Measurements from ENCODE around the gene PSG6.
"Not testable (repeated sequence)": the region's sequence is repeated elsewhere in the genome, so short reads cannot be mapped to it uniquely, and the experiment has no call there.

DNA sequence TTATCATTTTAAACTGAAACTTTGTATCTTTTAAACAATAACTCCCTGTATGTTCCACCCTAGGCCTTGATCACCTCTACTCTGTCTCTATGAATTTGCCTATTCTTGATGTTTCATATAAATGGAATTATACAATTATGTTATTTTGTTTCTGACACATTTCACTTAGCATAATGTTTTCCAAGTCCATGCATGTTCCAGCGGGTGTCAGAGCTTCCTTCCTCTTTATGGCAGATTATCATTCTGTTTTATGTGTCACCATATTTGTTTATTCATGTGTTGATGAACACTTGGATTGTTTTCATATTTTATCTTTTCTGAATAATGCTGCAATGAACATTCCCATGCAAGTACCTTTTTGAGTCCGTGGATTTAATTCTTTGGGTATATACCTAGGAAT, 35.0 kb downstream of the PSG6 start:
- not testable (repeated sequence) for TF ChIP-seq POLR2A (IDR thresholded peaks at IDR 0.05)
- TF ChIP-seq, protein P1, sequence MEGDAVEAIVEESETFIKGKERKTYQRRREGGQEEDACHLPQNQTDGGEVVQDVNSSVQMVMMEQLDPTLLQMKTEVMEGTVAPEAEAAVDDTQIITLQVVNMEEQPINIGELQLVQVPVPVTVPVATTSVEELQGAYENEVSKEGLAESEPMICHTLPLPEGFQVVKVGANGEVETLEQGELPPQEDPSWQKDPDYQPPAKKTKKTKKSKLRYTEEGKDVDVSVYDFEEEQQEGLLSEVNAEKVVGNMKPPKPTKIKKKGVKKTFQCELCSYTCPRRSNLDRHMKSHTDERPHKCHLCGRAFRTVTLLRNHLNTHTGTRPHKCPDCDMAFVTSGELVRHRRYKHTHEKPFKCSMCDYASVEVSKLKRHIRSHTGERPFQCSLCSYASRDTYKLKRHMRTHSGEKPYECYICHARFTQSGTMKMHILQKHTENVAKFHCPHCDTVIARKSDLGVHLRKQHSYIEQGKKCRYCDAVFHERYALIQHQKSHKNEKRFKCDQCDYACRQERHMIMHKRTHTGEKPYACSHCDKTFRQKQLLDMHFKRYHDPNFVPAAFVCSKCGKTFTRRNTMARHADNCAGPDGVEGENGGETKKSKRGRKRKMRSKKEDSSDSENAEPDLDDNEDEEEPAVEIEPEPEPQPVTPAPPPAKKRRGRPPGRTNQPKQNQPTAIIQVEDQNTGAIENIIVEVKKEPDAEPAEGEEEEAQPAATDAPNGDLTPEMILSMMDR (IDR thresholded peaks at IDR 0.05) = not testable (repeated sequence)

All from lower leg skin (tissue), 3 donors.